Subcutaneous abdominal adipose tissue (tissue), 5 donors: ENCODE data around the gene DXO.
"Not testable (repeated sequence)": the region's sequence is repeated elsewhere in the genome, so short reads cannot be mapped to it uniquely, and the experiment has no call there.

Experiments
- H3K27ac ChIP-seq: one replicate; pipeline ENCODE4 v1.7.0; 2013; ENCODE audit warnings: low read depth, mild to moderate bottlenecking, inconsistent platforms, low read length, moderate library complexity
- H3K27me3 ChIP-seq, 5 donors: one replicate each; pipeline ENCODE4 v1.7.0; 2013; ENCODE audit warnings: low read length in 5 of 5, inconsistent platforms in 1 of 5; ENCODE audit not compliant: control insufficient read depth in 5 of 5, insufficient read depth in 4 of 5
- H3K36me3 ChIP-seq, 5 donors: one replicate each; pipeline ENCODE4 v1.7.0; 2013; ENCODE audit warnings: low read length in 5 of 5; ENCODE audit not compliant: control insufficient read depth in 5 of 5, insufficient read depth in 5 of 5
- H3K4me1 ChIP-seq, 5 donors: one replicate each; pipeline ENCODE4 v1.7.0; 2013; ENCODE audit warnings: low read length in 5 of 5, mild to moderate bottlenecking in 3 of 5, moderate library complexity in 1 of 5; ENCODE audit not compliant: control insufficient read depth in 5 of 5, insufficient read depth in 5 of 5
- H3K4me3 ChIP-seq, 5 donors: one replicate each; pipeline ENCODE4 v1.7.0; 2013; ENCODE audit warnings: low read length in 5 of 5, low read depth in 1 of 5
- H3K9ac ChIP-seq, 5 donors: one replicate each; pipeline ENCODE4 v1.7.0; 2013; ENCODE audit warnings: low read length in 5 of 5, mild to moderate bottlenecking in 4 of 5, moderate library complexity in 3 of 5
- H3K9me3 ChIP-seq, 5 donors: one replicate each; pipeline ENCODE4 v1.7.0; 2013; ENCODE audit warnings: low read length in 5 of 5; ENCODE audit not compliant: control insufficient read depth in 5 of 5
- donor health status: healthy.
- donor health status: healthy.
- donor health status: healthy.
- donor health status: healthy.
- donor health status: healthy.

DXO gene

DNA sequence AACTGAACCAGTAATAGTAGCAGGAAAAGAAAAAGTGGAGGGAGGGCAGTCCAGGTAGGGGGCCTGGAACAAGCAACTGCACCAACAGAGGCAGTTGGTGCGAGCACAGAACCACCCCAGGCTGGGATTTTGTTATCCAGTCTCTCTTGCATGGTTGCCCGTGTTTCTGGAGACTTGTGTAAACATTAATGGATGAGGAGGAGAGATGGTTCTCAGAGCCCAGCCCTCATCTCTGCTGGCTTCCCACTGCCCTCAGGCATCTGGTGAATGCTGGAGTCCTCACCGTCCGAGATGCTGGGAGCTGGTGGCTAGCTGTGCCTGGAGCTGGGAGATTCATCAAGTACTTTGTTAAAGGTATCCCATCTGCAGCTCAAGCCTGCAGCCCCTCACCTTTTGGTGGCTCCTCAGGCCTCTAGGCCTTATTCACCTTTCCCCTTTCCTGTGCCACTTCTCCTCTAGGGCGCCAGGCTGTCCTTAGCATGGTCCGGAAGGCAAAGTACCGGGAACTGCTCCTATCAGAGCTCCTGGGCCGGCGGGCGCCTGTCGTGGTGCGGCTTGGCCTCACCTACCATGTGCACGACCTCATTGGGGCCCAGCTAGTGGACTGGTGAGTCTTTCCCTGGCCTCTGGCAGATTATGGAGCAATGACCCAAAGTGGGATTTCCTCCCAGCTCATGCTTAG lies 8.4 kb upstream of the DXO start:
- not testable (repeated sequence) for H3K27me3 ChIP-seq, H3K27ac ChIP-seq, H3K4me3 ChIP-seq, H3K9me3 ChIP-seq, H3K4me1 ChIP-seq, H3K9ac ChIP-seq
- peaks cover 3 to 16% (median 14%) of the 10 kb centered on the region in 5 donors for H3K36me3 ChIP-seq

DNA sequence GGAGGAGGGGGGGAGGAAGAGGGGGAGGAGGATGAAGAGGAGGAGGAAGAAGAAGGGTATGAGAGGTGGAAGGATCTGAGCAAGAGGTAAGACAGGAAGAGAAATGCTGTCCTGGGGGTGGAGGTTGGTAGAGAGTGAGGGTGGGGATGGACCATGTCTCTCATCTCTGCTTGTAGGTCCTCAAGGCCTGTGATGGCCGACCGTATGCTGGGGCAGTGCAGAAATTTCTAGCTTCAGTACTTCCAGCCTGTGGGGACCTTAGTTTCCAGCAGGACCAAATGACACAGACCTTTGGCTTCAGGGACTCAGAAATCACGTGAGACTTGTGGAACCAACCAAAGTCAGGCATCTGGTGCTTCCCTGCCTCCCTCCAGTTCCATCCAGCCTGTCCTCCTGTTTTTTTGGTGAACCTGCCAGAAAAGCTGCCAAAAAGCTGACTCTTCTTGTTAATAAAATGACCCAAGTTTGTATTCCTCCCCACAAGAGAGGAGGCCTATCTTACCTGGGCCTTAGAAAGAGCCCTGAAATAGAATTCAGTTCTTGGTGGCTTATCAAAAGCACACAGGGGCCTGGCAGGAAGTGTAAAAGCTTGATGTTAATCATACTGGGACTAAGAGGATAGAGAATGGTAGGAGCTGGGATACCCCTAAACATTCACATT lies 7.4 kb upstream of the DXO start:
- H3K4me1 ChIP-seq = no peaks in the 10 kb centered on the region
- H3K9me3 ChIP-seq = no peaks in the 10 kb centered on the region
- no peak overlapping the region for H3K4me3 ChIP-seq
- H3K27ac ChIP-seq = no peak overlapping the region
- H3K27me3 ChIP-seq = no peaks in the 10 kb centered on the region
- peaks cover 3 to 17% (median 14%) of the 10 kb centered on the region in 5 donors for H3K36me3 ChIP-seq
- no peak overlapping the region for H3K9ac ChIP-seq

DNA sequence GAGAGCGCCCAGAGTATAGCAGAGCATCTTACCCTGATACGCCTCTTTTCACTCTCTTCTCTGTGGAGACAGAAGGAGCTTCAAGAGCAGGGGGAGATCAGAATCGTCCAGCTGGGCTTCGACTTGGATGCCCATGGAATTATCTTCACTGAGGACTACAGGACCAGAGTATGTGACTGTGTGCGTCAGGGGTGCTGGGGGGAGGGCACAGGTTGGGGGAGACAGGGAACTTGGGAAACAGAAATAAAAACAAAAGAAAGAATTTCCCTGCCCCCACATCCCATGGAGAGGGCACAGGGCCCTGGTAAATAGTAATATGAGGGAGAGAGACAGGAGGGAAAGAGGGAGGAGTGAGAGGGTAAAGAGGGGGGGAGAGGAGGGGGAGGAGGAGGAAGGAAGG lies 6.9 kb upstream of the DXO start:
- Histone ChIP-seq H3K4me3 (no peak overlapping the region), H3K27ac (no peak overlapping the region), H3K27me3 (no peaks in the 10 kb centered on the region), H3K9ac (no peak overlapping the region), H3K4me1 (no peaks in the 10 kb centered on the region), H3K9me3 (no peaks in the 10 kb centered on the region), H3K36me3 (peaks cover 3 to 18% (median 14%) of the 10 kb centered on the region in 5 donors)

GRCh38 chr6:31977816-31978431 lies 6.0 kb upstream of the DXO start:
- H3K27me3 ChIP-seq = no peaks in the 10 kb centered on the region
- H3K4me3 ChIP-seq = no peak overlapping the region
- no peak overlapping the region for H3K9ac ChIP-seq
- peaks cover 2 to 6% (median 5%) of the 10 kb centered on the region in 5 donors for H3K4me1 ChIP-seq
- H3K36me3 ChIP-seq = peaks cover 3 to 18% (median 14%) of the 10 kb centered on the region in 5 donors
- no peaks in the 10 kb centered on the region for H3K9me3 ChIP-seq
- no peak overlapping the region for H3K27ac ChIP-seq

GRCh38 chr6:31976065-31976464 lies 4.1 kb upstream of the DXO start:
- H3K36me3 ChIP-seq = peaks cover 3 to 18% (median 14%) of the 10 kb centered on the region in 5 donors
- H3K27me3 ChIP-seq, H3K27ac ChIP-seq, H3K9me3 ChIP-seq, H3K4me3 ChIP-seq, H3K9ac ChIP-seq: not testable (repeated sequence)
- H3K4me1 ChIP-seq = peaks cover 3 to 23% (median 17%) of the 10 kb centered on the region in 5 donors

DNA sequence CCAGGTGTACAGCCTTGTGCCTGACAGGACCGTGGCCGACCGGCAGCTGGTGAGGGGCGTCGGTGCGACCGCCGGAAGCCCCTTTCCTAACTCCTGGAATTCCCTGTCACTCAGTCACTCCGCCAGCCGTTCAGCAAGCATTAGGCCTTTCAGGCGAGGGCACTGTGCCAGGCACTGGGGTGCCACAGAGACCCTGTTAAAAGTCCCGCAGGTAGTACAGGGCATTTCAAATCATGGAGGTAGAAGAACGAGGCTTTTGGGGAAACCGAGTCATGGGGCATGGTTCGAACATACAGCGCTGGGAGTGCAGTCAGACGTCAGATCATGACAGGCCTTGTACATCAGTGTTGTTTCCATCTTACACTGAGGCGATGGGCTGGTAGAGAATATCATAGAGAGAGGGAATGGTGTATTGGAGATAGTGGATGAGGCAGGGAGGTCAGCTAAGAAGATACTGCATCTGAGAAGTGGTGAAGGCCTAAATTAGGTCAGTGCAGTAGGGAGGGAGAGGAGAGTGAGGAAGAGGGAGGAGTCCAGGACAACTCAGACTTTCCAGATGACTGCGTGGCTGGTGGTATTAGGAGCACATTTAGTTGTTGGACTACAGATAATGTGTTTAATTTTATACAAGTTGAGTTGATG lies 892 bp upstream of the DXO start:
- peak overlapping the region; percentile 56 to 86 (median 78) for H3K9ac ChIP-seq
- peak overlapping the region; percentile 94 for H3K27ac ChIP-seq
- peaks cover 0 to 30% (median 27%) of the 10 kb centered on the region in 5 donors for H3K36me3 ChIP-seq
- H3K4me3 ChIP-seq = peak overlapping the region; percentile 85 to 96 (median 92)
- no peaks in the 10 kb centered on the region for H3K27me3 ChIP-seq
- H3K9me3 ChIP-seq = no peaks in the 10 kb centered on the region
- H3K4me1 ChIP-seq = peaks cover 3 to 35% (median 27%) of the 10 kb centered on the region in 5 donors

GRCh38 chr6:31971279-31971992 lies 502 bp downstream of the DXO start:
- Histone ChIP-seq H3K27ac (peak overlapping the region; percentile 94), H3K9me3 (no peaks in the 10 kb centered on the region), H3K36me3 (peaks cover 0 to 44% (median 41%) of the 10 kb centered on the region in 5 donors), H3K4me1 (peaks cover 3 to 35% (median 27%) of the 10 kb centered on the region in 5 donors), H3K9ac (peak overlapping the region; percentile 77 to 92 (median 80)), H3K4me3 (peak overlapping the region; percentile 85 to 93 (median 89)), H3K27me3 (no peaks in the 10 kb centered on the region)

DNA sequence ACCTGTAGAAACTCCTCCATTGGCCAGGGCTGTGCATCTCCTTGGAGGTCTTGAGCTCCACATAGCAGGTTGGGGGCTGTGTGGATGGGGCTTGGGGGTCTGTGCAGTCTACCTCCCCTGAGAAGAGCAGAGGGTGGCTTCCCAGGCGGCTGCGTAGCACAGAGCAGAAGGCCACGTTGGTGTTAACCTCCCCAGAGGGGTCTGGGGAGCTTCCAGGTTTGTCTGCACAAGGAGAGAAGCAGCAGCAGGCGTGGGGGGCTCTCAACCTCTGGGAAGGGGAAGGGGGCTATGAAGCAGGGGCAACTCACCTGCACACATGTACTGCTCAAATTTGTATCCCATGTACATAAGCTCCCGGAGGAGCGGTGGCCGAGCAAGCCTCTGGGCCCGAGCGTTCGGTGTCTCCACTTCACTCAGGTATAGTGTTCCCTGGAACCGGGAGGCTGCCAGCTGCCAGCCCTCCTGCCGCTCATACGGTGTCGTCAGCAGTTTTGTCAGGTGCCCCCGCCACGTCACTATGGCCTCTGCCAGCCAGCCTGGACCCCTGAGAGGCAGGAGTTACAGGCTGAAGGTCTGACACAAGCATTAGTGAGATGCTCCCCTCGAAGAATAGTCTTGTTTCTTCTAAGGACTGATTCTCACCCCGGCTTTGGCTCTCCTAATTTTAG lies 1.2 kb downstream of the DXO start:
- Histone ChIP-seq H3K36me3 (peaks cover 0 to 51% (median 48%) of the 10 kb centered on the region in 5 donors), H3K4me3 (peak overlapping the region in 4 of 5 donors; percentile 85 to 93 (median 90))

More for the DNA sequence above, 1.2 kb downstream of the DXO start:
- peak overlapping the region; percentile 77 to 92 (median 80) for H3K9ac ChIP-seq
- peak overlapping the region; percentile 94 for H3K27ac ChIP-seq
- H3K27me3 ChIP-seq = no peaks in the 10 kb centered on the region
- H3K9me3 ChIP-seq = no peaks in the 10 kb centered on the region
- H3K4me1 ChIP-seq = peaks cover 3 to 35% (median 27%) of the 10 kb centered on the region in 5 donors
